SK-N-SH (cell line): Measurements from ENCODE around the gene LRMDA. TPM values are rescaled to one million over a fixed set of nuclear protein-coding genes. Genes with fewer than 3 reads are reported as not detected.

Experiments used
- CTCF ChIA-PET: fragments of 300-600, 350-600 bp; formaldehyde crosslinking; extraction: SDS; loops from one replicate; lab custom pipeline; 2021; lab: Yijun Ruan, JAX
- POLR2A ChIA-PET: fragments of 350-600 bp; sonication (Branson Sonifier 250); formaldehyde crosslinking; extraction: SDS; loops from one replicate; lab custom pipeline; 2020; ENCODE audit warnings: antibody characterized with exemption, inconsistent platforms; lab: Yijun Ruan, JAX
- DNase-seq: peaks from one replicate; pipeline ENCODE4 v3.0.0; 2012
- H2AFZ ChIP-seq: fragments of 200-600 bp; sonication (generic); 2 replicates; pipeline ENCODE4 v1.8.1; 2016; ENCODE audit warnings: antibody characterized with exemption, mild to moderate bottlenecking, low read depth
- H3F3A ChIP-seq: fragments of 200-600 bp; sonication (generic); replicated peaks from 2 replicates; pipeline ENCODE3; 2016; ENCODE audit warnings: antibody characterized with exemption, mild to moderate bottlenecking; ENCODE audit not compliant: insufficient read depth
- H3K27ac ChIP-seq, 2 experiments: fragments of 200-500 bp in 1 of 2; fragments of 200-600 bp in 1 of 2; sonication (Bioruptor generic) in 1 of 2; sonication (generic), shearing (Covaris generic) in 1 of 2; 2 replicates each; pipeline versions ENCODE4 v1.5.1 to v1.6.1; 2014 to 2016; ENCODE audit warnings: low read depth in 2 of 2, inconsistent platforms in 1 of 2, low read length in 1 of 2, mild to moderate bottlenecking in 1 of 2, mixed read lengths in 1 of 2
- H3K27me3 ChIP-seq: fragments of 200-600 bp; sonication (generic), shearing (Covaris generic); 2 replicates; pipeline ENCODE4 v1.6.1; 2016; ENCODE audit warnings: mixed run types; ENCODE audit not compliant: insufficient read depth
- H3K36me3 ChIP-seq, 2 experiments: fragments of 200-500 bp in 1 of 2; fragments of 200-600 bp in 1 of 2; sonication (Bioruptor generic) in 1 of 2; sonication (generic) in 1 of 2; replicated peaks in 1 of 2; 2 replicates each; pipeline versions ENCODE3 to v1.5.1; 2014 to 2016; ENCODE audit warnings: low read length in 1 of 2, mild to moderate bottlenecking in 1 of 2; ENCODE audit not compliant: insufficient read depth in 2 of 2, control insufficient read depth in 1 of 2
- H3K4me1 ChIP-seq, 2 experiments: fragments of 200-500 bp in 1 of 2; fragments of 200-600 bp in 1 of 2; sonication (Bioruptor generic) in 1 of 2; sonication (generic), shearing (Covaris generic) in 1 of 2; 2 replicates each; pipeline versions ENCODE4 v1.5.1 to v1.6.1; 2014 to 2016; ENCODE audit warnings: low read depth in 1 of 2, low read length in 1 of 2, mixed run types in 1 of 2; ENCODE audit not compliant: insufficient read depth in 2 of 2, control insufficient read depth in 1 of 2
- H3K4me2 ChIP-seq: fragments of 200-600 bp; sonication (generic), shearing (Covaris generic); 2 replicates; pipeline ENCODE4 v1.6.1; 2017; ENCODE audit warnings: mixed run types
- H3K4me3 ChIP-seq, 2 experiments: fragments of 200-500 bp in 1 of 2; fragments of 200-600 bp in 1 of 2; sonication (Bioruptor generic) in 1 of 2; sonication (generic), shearing (Covaris generic) in 1 of 2; 2 replicates each; pipeline versions ENCODE4 v1.5.1 to v1.8.1; 2014 to 2016; ENCODE audit warnings: low read depth in 2 of 2, inconsistent platforms in 1 of 2, low read length in 1 of 2, mild to moderate bottlenecking in 1 of 2, mixed read lengths in 1 of 2, moderate library complexity in 1 of 2
- H3K79me2 ChIP-seq: fragments of 200-600 bp; sonication (generic); 2 replicates; pipeline ENCODE4 v1.8.1; 2017; ENCODE audit warnings: mild to moderate bottlenecking; ENCODE audit not compliant: insufficient read depth
- H3K9ac ChIP-seq: fragments of 200-600 bp; sonication (generic); 2 replicates; pipeline ENCODE4 v1.6.1; 2017; ENCODE audit warnings: mixed run types
- H3K9me2 ChIP-seq: fragments of 200-600 bp; sonication (generic); 2 replicates; pipeline ENCODE4 v1.6.1; 2017; ENCODE audit warnings: mixed run types
- H3K9me3 ChIP-seq: fragments of 200-600 bp; sonication (generic); 2 replicates; pipeline ENCODE4 v1.6.1; 2017; ENCODE audit warnings: mixed run types, mild to moderate bottlenecking, moderate library complexity
- H4K20me1 ChIP-seq: fragments of 200-600 bp; sonication (generic); 2 replicates; pipeline ENCODE4 v1.6.1; 2017; ENCODE audit warnings: mild to moderate bottlenecking, mixed run types; ENCODE audit not compliant: insufficient read depth
- ELF1 ChIP-seq: IDR thresholded peaks from 2 replicates; pipeline ENCODE4 v1.4.0; 2012
- EP300 ChIP-seq, 2 experiments: IDR thresholded peaks; 2 replicates each; pipeline versions ENCODE4 v1.4.0 to v1.6.1; 2012; ENCODE audit warnings: borderline replicate concordance in 1 of 2, low read depth in 1 of 2, low read length in 1 of 2
- MEF2A ChIP-seq: IDR thresholded peaks from 2 replicates; pipeline ENCODE4 v1.4.0; 2012; ENCODE audit warnings: low read depth, borderline replicate concordance
- POLR2AphosphoS5 ChIP-seq: IDR thresholded peaks from 2 replicates; pipeline ENCODE4 v1.6.1; 2012; ENCODE audit warnings: low read depth, low read length
- USF1 ChIP-seq: IDR thresholded peaks from 2 replicates; pipeline ENCODE4 v1.4.0; 2012; ENCODE audit warnings: low read depth, borderline replicate concordance
- WGBS: methylation state at CpG from one replicate; pipeline ENCODE4 v1.1.6; 2017; ENCODE audit warnings: low lambda C conversion rate; 5-methylcytosine and 5-hydroxymethylcytosine counted together
- polyA plus RNA-seq, 3 experiments: library from polyadenylated mRNA; depleted of rRNA; stranded (reverse); fragments of >200 nt; gene quantifications; 2 replicates each; pipeline ENCODE4 v1.2.3, GENCODE V29; 2012
- TF ChIP-seq, protein P1 (sequence below): IDR thresholded peaks from 2 replicates; pipeline ENCODE4 v1.4.0; 2012; ENCODE audit warnings: low read depth

LRMDA gene
- polyA plus RNA-seq, 1 of the 3 experiments (the other 2 are of a cell fraction): 0.95 TPM

DNA sequence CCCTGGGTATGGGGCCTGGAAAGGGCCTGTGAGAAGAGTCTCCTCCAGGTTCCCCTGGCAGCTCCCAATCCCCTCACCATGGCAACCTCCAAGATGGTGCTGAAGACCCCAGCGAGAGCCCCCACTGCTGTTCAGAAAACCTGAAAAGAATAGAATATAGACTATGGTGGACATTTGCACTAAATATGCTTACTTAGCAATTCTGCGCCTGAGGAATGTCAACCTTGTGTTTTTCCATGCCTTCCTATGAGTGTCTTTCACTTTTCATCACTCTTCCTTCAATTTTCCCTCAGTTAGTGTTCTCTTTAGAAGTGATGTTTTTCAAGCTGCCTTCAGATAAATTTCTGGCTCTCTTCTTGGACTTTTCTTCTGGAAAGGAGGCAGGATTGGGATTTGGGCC, 589.2 kb downstream of the LRMDA start:
- no peaks in the 10 kb centered on the region for H4K20me1 ChIP-seq
- 54% methylated on average over 2 of the region's 2 CpGs for WGBS
- no peaks in the 10 kb centered on the region for H3K36me3 ChIP-seq
- H3K79me2 ChIP-seq: no peaks in the 10 kb centered on the region
- POLR2A ChIA-PET: no interaction called here
- no peak for TF ChIP-seq USF1
- TF ChIP-seq, all 33 proteins: peak for 0
- H3K27ac ChIP-seq: no peak overlapping the region
- no peak overlapping the region for H3K4me3 ChIP-seq
- DNase-seq: no peak
- H3K4me1 ChIP-seq: peaks cover 0 to 12% of the 10 kb centered on the region in 2 experiments; a peak in 2 of 4 replicates
- H3K27me3 ChIP-seq: no peaks in the 10 kb centered on the region
- CTCF ChIA-PET: interaction anchor here (0.8 kb wide), 1 partner anchor 12 kb away, joined by 3 read pairs; no protein-coding TSS in a partner anchor
- no peak overlapping the region for H3K4me2 ChIP-seq
- no peaks in the 10 kb centered on the region for H3K9me2 ChIP-seq
- H3K9me3 ChIP-seq: no peaks in the 10 kb centered on the region
- H2AFZ ChIP-seq: no peak overlapping the region
- H3F3A ChIP-seq: no peaks in the 10 kb centered on the region
- no peak overlapping the region for H3K9ac ChIP-seq

DNA sequence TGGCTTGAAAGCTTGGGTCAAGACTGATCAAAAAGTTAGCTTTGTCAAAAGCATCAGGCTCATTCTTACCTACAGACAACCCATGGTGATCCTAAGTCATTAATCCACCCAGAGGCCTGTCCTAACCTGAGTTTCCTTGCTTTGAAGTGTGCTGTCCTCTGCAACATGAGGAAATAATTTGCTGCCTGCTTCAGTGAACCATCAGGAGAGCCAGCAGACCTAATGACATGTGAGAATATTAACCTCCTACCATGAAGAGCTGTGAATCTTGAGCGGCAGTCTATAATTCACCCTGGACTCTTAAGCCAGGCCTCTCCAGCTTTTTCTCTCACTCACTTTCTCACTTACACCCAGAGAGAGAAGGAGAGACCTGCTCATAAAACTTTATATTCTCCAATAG, 590.0 kb downstream of the LRMDA start:
- H3K36me3 ChIP-seq: no peaks in the 10 kb centered on the region
- ChIA-PET POLR2A (no interaction called here), CTCF (no interaction called here)
- H3K9me2 ChIP-seq: no peaks in the 10 kb centered on the region
- no peak overlapping the region for H3K27ac ChIP-seq
- no peaks in the 10 kb centered on the region for H3K79me2 ChIP-seq
- DNase-seq: no peak
- H3F3A ChIP-seq: no peaks in the 10 kb centered on the region
- H4K20me1 ChIP-seq: no peaks in the 10 kb centered on the region
- H3K9me3 ChIP-seq: no peaks in the 10 kb centered on the region
- H3K4me3 ChIP-seq: no peak overlapping the region
- TF ChIP-seq ELF1 (no peak), MEF2A (no peak)
- no peaks in the 10 kb centered on the region for H3K27me3 ChIP-seq
- peaks cover 0 to 12% of the 10 kb centered on the region in 2 experiments; a peak in 2 of 4 replicates for H3K4me1 ChIP-seq
- no peak overlapping the region for H3K4me2 ChIP-seq
- H2AFZ ChIP-seq: no peak overlapping the region
- no peak overlapping the region for H3K9ac ChIP-seq
- WGBS: 86% methylated on average over 1 of the region's 1 CpG

DNA sequence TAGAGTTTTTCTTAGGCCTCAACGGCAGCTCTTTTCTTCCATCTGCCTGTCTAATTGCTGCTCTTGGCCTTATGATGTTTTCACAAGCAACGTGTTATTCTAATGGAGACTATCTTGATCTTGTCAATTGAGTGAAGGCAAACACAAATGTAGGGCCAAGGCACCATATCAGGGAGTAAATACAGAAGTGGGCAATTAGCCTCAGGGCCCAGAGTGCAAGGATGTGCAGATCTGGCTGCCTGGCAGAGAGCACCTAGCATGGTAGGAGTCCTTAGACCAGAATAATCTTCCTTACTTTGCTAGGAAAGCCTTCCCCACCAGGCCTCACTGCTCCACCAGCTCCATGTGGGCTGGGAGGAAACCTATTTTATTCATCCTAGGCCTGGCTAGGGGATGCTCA, 590.9 kb downstream of the LRMDA start:
- Histone ChIP-seq H3K4me3 (no peak overlapping the region), H3K9me3 (no peaks in the 10 kb centered on the region), H4K20me1 (no peaks in the 10 kb centered on the region), H3K9ac (no peak overlapping the region), H3K4me2 (no peak overlapping the region), H3K27me3 (no peaks in the 10 kb centered on the region), H3K36me3 (no peaks in the 10 kb centered on the region), H3F3A (no peaks in the 10 kb centered on the region), H2AFZ (no peak overlapping the region), H3K9me2 (no peaks in the 10 kb centered on the region), H3K79me2 (no peaks in the 10 kb centered on the region), H3K4me1 (peaks cover 0 to 12% of the 10 kb centered on the region in 2 experiments; a peak in 2 of 4 replicates), H3K27ac (peak overlapping the region in 1 of 2 experiments; percentile 48; a peak in 2 of 4 replicates)
- CTCF ChIA-PET: interaction anchor here (1.5 to 6.1 kb wide), 2 partner anchors 9 to 14 kb away, joined by 3 to 32 read pairs; no protein-coding TSS in a partner anchor
- 33% methylated on average over 2 of the region's 2 CpGs for WGBS
- DNase-seq: peak; percentile 42
- POLR2A ChIA-PET: interaction anchor here (0.6 kb wide), 2 partner anchors 379 to 672 kb away, joined by 3 to 4 read pairs; no protein-coding TSS in a partner anchor
- TF ChIP-seq POLR2AphosphoS5: no peak
- TF ChIP-seq, protein P1, sequence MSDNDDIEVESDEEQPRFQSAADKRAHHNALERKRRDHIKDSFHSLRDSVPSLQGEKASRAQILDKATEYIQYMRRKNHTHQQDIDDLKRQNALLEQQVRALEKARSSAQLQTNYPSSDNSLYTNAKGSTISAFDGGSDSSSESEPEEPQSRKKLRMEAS: no peak
- TF ChIP-seq EP300 (IDR thresholded peaks at IDR 0.05; ENCODE audit: borderline replicate concordance in 1 of 2, low read depth in 1 of 2, low read length in 1 of 2): 0 out of 4 replicates have a peak, but pooled peaks of 1 of the 2 experiments have one; percentile 39
